Osteoblast (primary cell): ENCODE results near the gene CFAP300. TPM values are rescaled to one million over a fixed set of nuclear protein-coding genes. Genes with fewer than 3 reads are reported as not detected.

Experiments
- DNase-seq: peaks from one replicate; pipeline ENCODE4 v3.0.0; 2011; ENCODE audit warnings: low spot score, mixed read lengths; ENCODE audit not compliant: insufficient read length; ENCODE audit errors: missing footprints
- H2AFZ ChIP-seq: 2 replicates; pipeline ENCODE4 v1.6.0; 2011; ENCODE audit warnings: mild to moderate bottlenecking, low read length
- H3K27ac ChIP-seq: 2 replicates; pipeline ENCODE4 v1.5.1; 2011; ENCODE audit warnings: mild to moderate bottlenecking, low read depth, low read length, moderate library complexity
- H3K27me3 ChIP-seq: 2 replicates; pipeline ENCODE4 v1.6.0; 2012; ENCODE audit warnings: mild to moderate bottlenecking, control low read depth, inconsistent platforms, low read length, moderate library complexity; ENCODE audit not compliant: insufficient read depth
- H3K36me3 ChIP-seq: 2 replicates; pipeline ENCODE4 v1.5.1; 2011; ENCODE audit warnings: mild to moderate bottlenecking, low read length, control low read depth, moderate library complexity; ENCODE audit not compliant: insufficient read depth
- H3K4me1 ChIP-seq: 2 replicates; pipeline ENCODE4 v1.5.1; 2011; ENCODE audit warnings: mild to moderate bottlenecking, low read length, control low read depth, moderate library complexity; ENCODE audit not compliant: insufficient read depth
- H3K4me2 ChIP-seq: 2 replicates; pipeline ENCODE4 v1.6.0; 2011; ENCODE audit warnings: mild to moderate bottlenecking, low read length; ENCODE audit not compliant: insufficient read depth
- H3K4me3 ChIP-seq: fragments of 200-600 bp; sonication (generic); 3 replicates; pipeline ENCODE4 v1.5.1; 2012; ENCODE audit warnings: mild to moderate bottlenecking, low read length, inconsistent platforms; ENCODE audit not compliant: insufficient read depth
- H3K79me2 ChIP-seq: 2 replicates; pipeline ENCODE4 v1.6.0; 2012; ENCODE audit warnings: mild to moderate bottlenecking, low read length, control low read depth, inconsistent platforms; ENCODE audit not compliant: insufficient read depth
- H3K9me3 ChIP-seq: 2 replicates; pipeline ENCODE4 v1.5.1; 2011; ENCODE audit warnings: low read depth, low read length, control low read depth
- H4K20me1 ChIP-seq: 2 replicates; pipeline ENCODE4 v1.6.0; 2012; ENCODE audit warnings: mild to moderate bottlenecking, low read length, control low read depth; ENCODE audit not compliant: insufficient read depth
- CTCF ChIP-seq: IDR thresholded peaks from 2 replicates; pipeline ENCODE4 v1.5.1; 2011; ENCODE audit warnings: mild to moderate bottlenecking, low read depth, low read length, moderate library complexity; ENCODE audit errors: extremely low read depth
- total RNA-seq: library from RNA; depleted of rRNA; stranded (reverse); fragments of >200 nt; gene quantifications from 2 replicates; pipeline ENCODE4 v1.2.3, GENCODE V29; 2012

Gene CFAP300
- total RNA-seq, 1 donor = 6.5 TPM

GRCh38 chr11:102062106-102062505 is 14.9 kb downstream of the CFAP300 start:
- H2AFZ ChIP-seq = no peak overlapping the region
- H3K27ac ChIP-seq = no peak overlapping the region
- no peaks in the 10 kb centered on the region for H3K79me2 ChIP-seq
- no peaks in the 10 kb centered on the region for H3K4me1 ChIP-seq
- H4K20me1 ChIP-seq = no peaks in the 10 kb centered on the region
- H3K36me3 ChIP-seq = peaks cover 7% of the 10 kb centered on the region
- no peak for DNase-seq
- H3K27me3 ChIP-seq = no peaks in the 10 kb centered on the region
- H3K4me2 ChIP-seq = no peak overlapping the region
- no peak for TF ChIP-seq CTCF
- H3K9me3 ChIP-seq = no peaks in the 10 kb centered on the region
- no peak overlapping the region for H3K4me3 ChIP-seq

GRCh38 chr11:102064316-102064715 is 17.1 kb downstream of the CFAP300 start:
- no peak overlapping the region for H2AFZ ChIP-seq
- no peaks in the 10 kb centered on the region for H3K27me3 ChIP-seq
- no peaks in the 10 kb centered on the region for H4K20me1 ChIP-seq
- no peak overlapping the region for H3K27ac ChIP-seq
- H3K4me1 ChIP-seq = no peaks in the 10 kb centered on the region
- no peak overlapping the region for H3K4me3 ChIP-seq
- H3K9me3 ChIP-seq = no peaks in the 10 kb centered on the region
- no peak for TF ChIP-seq CTCF
- no peak for DNase-seq
- no peak overlapping the region for H3K4me2 ChIP-seq
- H3K79me2 ChIP-seq = no peaks in the 10 kb centered on the region
- peaks cover 7% of the 10 kb centered on the region for H3K36me3 ChIP-seq

- Histone ChIP-seq H3K4me2 (no peak overlapping the region), H3K4me3 (no peak overlapping the region), H2AFZ (no peak overlapping the region), H3K9me3 (no peaks in the 10 kb centered on the region), H3K79me2 (no peaks in the 10 kb centered on the region), H3K27me3 (no peaks in the 10 kb centered on the region), H4K20me1 (no peaks in the 10 kb centered on the region), H3K4me1 (no peaks in the 10 kb centered on the region), H3K27ac (no peak overlapping the region), H3K36me3 (no peaks in the 10 kb centered on the region)
- no peak for DNase-seq
- TF ChIP-seq CTCF = no peak
These were observed 23.5 kb downstream of the CFAP300 start for GRCh38 chr11:102070766-102071165.

GRCh38 chr11:102071497-102072472 is 24.5 kb downstream of the CFAP300 start:
- Histone ChIP-seq H2AFZ (no peak overlapping the region), H3K36me3 (no peaks in the 10 kb centered on the region), H3K9me3 (no peaks in the 10 kb centered on the region), H3K4me1 (no peaks in the 10 kb centered on the region), H3K27me3 (no peaks in the 10 kb centered on the region), H4K20me1 (no peaks in the 10 kb centered on the region), H3K79me2 (no peaks in the 10 kb centered on the region), H3K4me3 (no peak overlapping the region), H3K27ac (no peak overlapping the region), H3K4me2 (no peak overlapping the region)
- no peak for DNase-seq
- no peak for TF ChIP-seq CTCF
